ENCODE measurements around the gene TGFBRAP1. TPM values are rescaled to one million over a fixed set of nuclear protein-coding genes. Genes with fewer than 3 reads are reported as not detected.
"Not testable (repeated sequence)": the region's sequence is repeated elsewhere in the genome, so short reads cannot be mapped to it uniquely, and the experiment has no call there.

The TGFBRAP1 gene
- total RNA-seq, 2 donors from 2014 or later, result 19.9 to 38.0 TPM

DNA sequence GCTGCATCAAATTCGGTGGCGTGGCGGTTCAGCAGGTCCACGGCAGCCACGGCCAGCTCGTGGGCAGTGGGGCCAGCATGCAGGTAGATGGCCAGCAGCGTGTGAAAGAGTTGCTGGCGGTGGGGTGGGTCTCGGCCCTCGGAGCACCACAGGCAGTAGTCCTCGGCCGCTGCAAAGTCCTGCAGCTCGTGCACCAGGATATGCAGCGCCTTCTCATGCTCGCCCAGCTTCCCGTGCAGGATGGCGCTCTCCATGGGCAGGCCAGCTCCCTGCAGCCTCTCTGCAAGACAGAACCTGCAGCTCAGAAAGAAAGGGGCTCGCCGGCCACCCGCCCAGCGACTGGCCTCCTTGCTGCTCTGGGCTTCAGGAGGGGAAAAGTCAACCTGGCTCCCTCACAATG, 60.1 kb downstream of the TGFBRAP1 start:
- no peak for ATAC-seq
- Mint-ChIP-seq H3K9me3 (no peaks in the 10 kb centered on the region), H3K36me3 (peaks cover 4% of the 10 kb centered on the region), H3K27me3 (no peaks in the 10 kb centered on the region), H3K4me3 (no peak overlapping the region), H3K4me1 (ENCODE audit: low read depth in 2 of 2) (no peaks in the 10 kb centered on the region), H3K27ac (no peak overlapping the region)
- DNase-seq (ENCODE audit: low spot score), result no peak

DNA sequence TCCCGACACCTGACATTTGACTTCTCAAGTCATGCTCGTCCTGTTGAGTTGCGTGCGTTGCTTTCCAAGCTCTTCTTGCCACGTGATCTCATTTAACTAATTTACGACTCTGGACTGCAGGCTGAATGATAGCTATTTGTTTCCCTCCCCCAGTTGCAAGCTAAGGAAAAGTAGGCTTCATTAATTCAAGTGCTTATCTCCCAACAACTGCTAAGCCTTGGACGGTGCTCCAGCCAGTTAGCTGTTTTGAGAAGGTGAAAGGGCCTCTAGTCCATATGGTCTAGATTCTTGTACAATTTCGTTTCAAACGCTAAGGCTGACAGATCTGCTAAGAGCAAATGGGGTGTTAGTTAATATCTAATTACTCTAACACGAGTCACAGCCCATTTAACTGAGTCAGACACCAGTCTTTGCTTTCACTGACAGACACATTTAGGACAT, 66.9 kb downstream of the TGFBRAP1 start:
- Mint-ChIP-seq H3K27me3 (no peaks in the 10 kb centered on the region), H3K27ac (no peak overlapping the region), H3K4me3 (no peak overlapping the region), H3K9me3 (no peaks in the 10 kb centered on the region), H3K4me1 (ENCODE audit: low read depth in 2 of 2) (no peaks in the 10 kb centered on the region), H3K36me3 (no peaks in the 10 kb centered on the region)
- no peak for ATAC-seq
- DNase-seq (ENCODE audit: low spot score), result no peak

GRCh38 chr2:105261061-105261460, 68.5 kb downstream of the TGFBRAP1 start:
- no peaks in the 10 kb centered on the region for H3K9me3 Mint-ChIP-seq
- ATAC-seq, result no peak
- no peaks in the 10 kb centered on the region for H3K4me1 Mint-ChIP-seq (ENCODE audit: low read depth in 2 of 2)
- no peak overlapping the region for H3K4me3 Mint-ChIP-seq
- no peak overlapping the region for H3K27ac Mint-ChIP-seq
- no peaks in the 10 kb centered on the region for H3K36me3 Mint-ChIP-seq
- no peaks in the 10 kb centered on the region for H3K27me3 Mint-ChIP-seq
- DNase-seq (ENCODE audit: low spot score), result no peak

GRCh38 chr2:105258835-105259350, 70.6 kb downstream of the TGFBRAP1 start:
- no peak for DNase-seq (ENCODE audit: low spot score)
- ATAC-seq, result no peak
- Mint-ChIP-seq H3K4me1 (ENCODE audit: low read depth in 2 of 2) (no peaks in the 10 kb centered on the region), H3K27me3 (no peaks in the 10 kb centered on the region), H3K9me3 (no peaks in the 10 kb centered on the region), H3K4me3 (no peak overlapping the region), H3K27ac (no peak overlapping the region), H3K36me3 (no peaks in the 10 kb centered on the region)

GRCh38 chr2:105257981-105258380, 71.6 kb downstream of the TGFBRAP1 start:
- Mint-ChIP-seq H3K36me3 (no peaks in the 10 kb centered on the region), H3K27ac (no peak overlapping the region), H3K4me3 (no peak overlapping the region), H3K4me1 (ENCODE audit: low read depth in 2 of 2) (no peaks in the 10 kb centered on the region), H3K9me3 (no peaks in the 10 kb centered on the region), H3K27me3 (no peaks in the 10 kb centered on the region)
- DNase-seq (ENCODE audit: low spot score) (no peak), ATAC-seq (no peak)

DNA sequence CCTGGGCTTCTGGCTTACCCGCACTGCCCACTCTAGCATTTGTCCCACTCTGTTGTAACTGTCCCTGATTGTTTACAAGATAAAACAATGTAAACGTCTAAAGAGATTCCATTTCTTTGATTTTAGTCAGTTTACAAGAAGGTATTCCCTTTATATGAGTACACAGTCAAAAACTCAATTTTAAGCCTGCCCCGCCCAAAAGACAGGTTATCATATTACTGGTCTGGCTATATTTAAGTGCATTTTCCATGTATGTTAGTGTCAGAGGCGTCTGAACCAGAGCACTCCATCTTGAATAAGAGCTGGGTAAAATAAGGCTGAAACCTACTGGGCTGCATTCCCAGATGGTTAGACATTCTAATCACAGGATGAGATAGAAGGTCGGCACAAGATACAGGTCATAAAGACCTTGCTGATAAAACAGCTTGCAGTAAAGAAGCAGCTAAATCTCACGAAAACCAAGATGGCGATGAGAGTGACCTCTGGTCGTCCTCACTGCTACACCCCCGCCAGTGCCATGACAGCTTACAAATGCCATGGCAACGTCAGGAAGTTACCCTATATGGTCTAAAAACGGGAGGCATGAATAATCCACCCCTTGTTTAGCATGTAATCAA, 73.0 kb downstream of the TGFBRAP1 start:
- H3K27me3 Mint-ChIP-seq, result peaks cover 0 to 2% of the 10 kb centered on the region in 2 donors
- no peaks in the 10 kb centered on the region for H3K9me3 Mint-ChIP-seq
- H3K36me3 Mint-ChIP-seq, result no peaks in the 10 kb centered on the region
- H3K4me1 Mint-ChIP-seq (ENCODE audit: low read depth in 2 of 2), result no peaks in the 10 kb centered on the region
- no peak overlapping the region for H3K27ac Mint-ChIP-seq
- no peak for ATAC-seq
- no peak for DNase-seq (ENCODE audit: low spot score)
- H3K4me3 Mint-ChIP-seq, result no peak overlapping the region

DNA sequence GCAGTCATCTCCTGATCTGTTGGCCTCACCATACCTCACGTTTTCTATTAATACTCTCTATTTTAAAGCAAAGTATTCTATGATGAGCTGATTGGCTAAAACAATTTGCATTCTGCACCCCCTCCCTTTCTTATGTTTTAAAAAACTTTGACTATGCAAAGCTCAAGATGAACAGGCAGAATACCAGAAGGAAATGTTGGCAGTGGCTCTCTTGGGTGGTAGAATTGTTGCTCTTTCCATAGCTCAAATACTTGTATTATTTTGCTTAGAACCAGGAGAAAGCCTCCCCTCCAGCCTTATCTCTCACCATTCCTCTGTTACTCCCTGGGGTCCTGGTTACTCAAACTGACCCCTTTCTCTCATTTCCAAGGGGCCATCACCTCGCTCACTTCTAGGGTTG, 73.6 kb downstream of the TGFBRAP1 start:
- Mint-ChIP-seq H3K27ac (no peak overlapping the region), H3K9me3 (no peaks in the 10 kb centered on the region), H3K36me3 (no peaks in the 10 kb centered on the region), H3K27me3 (peaks cover 0 to 2% of the 10 kb centered on the region in 2 donors), H3K4me3 (no peak overlapping the region), H3K4me1 (ENCODE audit: low read depth in 2 of 2) (no peaks in the 10 kb centered on the region)
- no peak for DNase-seq (ENCODE audit: low spot score)
- no peak for ATAC-seq

DNA sequence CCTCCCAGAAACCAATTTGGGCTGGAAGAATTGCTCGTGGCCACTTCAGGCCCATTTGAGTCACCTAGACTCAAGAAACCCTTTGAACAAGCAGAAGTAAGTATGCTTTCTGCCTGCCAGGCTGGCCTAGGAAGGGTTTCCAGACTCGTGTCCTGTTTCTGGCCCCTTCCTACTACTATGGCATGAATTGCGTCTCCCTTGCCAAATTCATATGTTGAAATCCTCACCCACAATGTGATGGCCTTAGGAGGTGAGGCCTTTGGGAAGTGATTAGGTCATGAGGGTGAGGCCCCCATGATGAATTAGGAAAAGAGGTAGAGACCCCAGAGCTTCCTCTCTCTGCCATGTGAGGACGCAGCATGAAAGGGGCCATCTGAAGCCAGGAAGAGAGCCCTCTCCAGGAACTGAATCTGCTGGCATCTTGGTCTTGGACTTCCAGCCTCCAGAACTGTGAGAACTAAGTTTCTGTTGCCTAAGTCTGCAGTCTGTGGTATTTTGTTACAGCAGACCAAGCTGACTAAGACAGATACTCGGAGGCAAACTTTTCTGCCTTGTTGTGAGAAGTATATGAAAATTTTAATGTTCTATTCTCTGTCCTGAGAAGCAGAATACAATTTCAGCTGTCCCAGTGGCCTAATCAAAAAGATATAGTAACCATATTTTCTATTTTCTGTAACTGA, 74.9 kb downstream of the TGFBRAP1 start:
- H3K4me1 Mint-ChIP-seq (ENCODE audit: low read depth in 2 of 2), result no peaks in the 10 kb centered on the region
- no peaks in the 10 kb centered on the region for H3K36me3 Mint-ChIP-seq
- H3K27ac Mint-ChIP-seq, result no peak overlapping the region
- no peaks in the 10 kb centered on the region for H3K9me3 Mint-ChIP-seq
- peaks cover 0 to 2% of the 10 kb centered on the region in 2 donors for H3K27me3 Mint-ChIP-seq
- ATAC-seq (no peak), DNase-seq (ENCODE audit: low spot score) (no peak)
- H3K4me3 Mint-ChIP-seq, result no peak overlapping the region

DNA sequence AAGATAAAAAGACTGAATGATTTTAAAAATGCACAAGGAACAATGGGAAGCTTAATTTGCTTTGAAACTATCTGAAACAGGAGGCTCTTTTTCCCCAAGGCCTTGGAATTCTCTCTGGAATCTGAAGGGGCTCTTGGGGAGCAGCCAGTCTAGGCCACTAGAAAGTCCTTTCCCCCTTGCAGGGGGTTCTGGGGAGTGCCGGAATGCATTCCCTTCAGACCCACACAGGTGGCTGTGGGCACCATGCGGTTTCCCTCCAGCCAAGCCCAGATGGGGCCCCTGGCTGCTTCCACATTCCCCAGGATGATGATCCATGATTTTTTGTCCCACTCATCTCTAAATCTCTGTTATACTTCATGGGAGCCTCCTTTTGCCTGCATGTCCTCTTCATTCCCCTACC, 77.3 kb downstream of the TGFBRAP1 start:
- Mint-ChIP-seq H3K4me1 (ENCODE audit: low read depth in 2 of 2) (no peaks in the 10 kb centered on the region), H3K9me3 (no peaks in the 10 kb centered on the region), H3K27ac (no peak overlapping the region), H3K36me3 (no peaks in the 10 kb centered on the region), H3K27me3 (peaks cover 0 to 2% of the 10 kb centered on the region in 2 donors), H3K4me3 (no peak overlapping the region)
- no peak for ATAC-seq
- DNase-seq (ENCODE audit: low spot score), result no peak

- not testable (repeated sequence) for DNase-seq (ENCODE audit: low spot score); H3K27me3 Mint-ChIP-seq; H3K4me1 Mint-ChIP-seq (ENCODE audit: low read depth in 2 of 2); ATAC-seq; H3K9me3 Mint-ChIP-seq; H3K4me3 Mint-ChIP-seq; H3K27ac Mint-ChIP-seq; H3K36me3 Mint-ChIP-seq
Observed at GRCh38 chr2:105251016-105251648, 78.4 kb downstream of the TGFBRAP1 start.

DNA sequence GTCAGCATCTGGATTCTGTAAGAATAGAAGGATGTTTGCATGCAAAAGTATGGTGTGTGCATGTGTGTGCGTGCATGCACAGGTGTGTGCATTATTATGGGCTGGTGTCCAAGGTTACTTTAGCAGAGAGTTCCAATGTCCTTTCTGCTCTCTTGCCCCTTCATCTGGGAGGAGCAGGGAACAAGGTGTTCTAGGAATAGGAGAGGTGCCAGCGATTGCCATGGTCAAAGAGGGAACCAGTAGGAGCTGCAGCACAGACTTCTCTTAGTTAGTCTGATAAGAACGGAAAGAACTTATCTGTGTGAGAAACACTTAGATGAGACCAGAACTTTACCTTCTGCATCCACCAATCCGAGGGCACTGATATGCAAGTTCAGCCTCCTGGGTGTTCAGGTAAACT, 79.6 kb downstream of the TGFBRAP1 start:
- peaks cover 0 to 2% of the 10 kb centered on the region in 2 donors for H3K27me3 Mint-ChIP-seq

GRCh38 chr2:105249181-105249580, 80.4 kb downstream of the TGFBRAP1 start:
- no peak for ATAC-seq
- Mint-ChIP-seq H3K36me3 (no peaks in the 10 kb centered on the region), H3K4me1 (ENCODE audit: low read depth in 2 of 2) (no peaks in the 10 kb centered on the region), H3K4me3 (no peak overlapping the region), H3K27ac (no peak overlapping the region), H3K27me3 (peaks cover 0 to 2% of the 10 kb centered on the region in 2 donors), H3K9me3 (no peaks in the 10 kb centered on the region)
- DNase-seq (ENCODE audit: low spot score), result no peak

More for the DNA sequence above, 79.6 kb downstream of the TGFBRAP1 start:
- Mint-ChIP-seq H3K9me3 (no peaks in the 10 kb centered on the region), H3K27ac (no peak overlapping the region), H3K4me3 (no peak overlapping the region), H3K4me1 (ENCODE audit: low read depth in 2 of 2) (no peaks in the 10 kb centered on the region), H3K36me3 (no peaks in the 10 kb centered on the region)
- ATAC-seq (peak in 1 of 2 donors; percentile 17), DNase-seq (ENCODE audit: low spot score) (no peak)

DNA sequence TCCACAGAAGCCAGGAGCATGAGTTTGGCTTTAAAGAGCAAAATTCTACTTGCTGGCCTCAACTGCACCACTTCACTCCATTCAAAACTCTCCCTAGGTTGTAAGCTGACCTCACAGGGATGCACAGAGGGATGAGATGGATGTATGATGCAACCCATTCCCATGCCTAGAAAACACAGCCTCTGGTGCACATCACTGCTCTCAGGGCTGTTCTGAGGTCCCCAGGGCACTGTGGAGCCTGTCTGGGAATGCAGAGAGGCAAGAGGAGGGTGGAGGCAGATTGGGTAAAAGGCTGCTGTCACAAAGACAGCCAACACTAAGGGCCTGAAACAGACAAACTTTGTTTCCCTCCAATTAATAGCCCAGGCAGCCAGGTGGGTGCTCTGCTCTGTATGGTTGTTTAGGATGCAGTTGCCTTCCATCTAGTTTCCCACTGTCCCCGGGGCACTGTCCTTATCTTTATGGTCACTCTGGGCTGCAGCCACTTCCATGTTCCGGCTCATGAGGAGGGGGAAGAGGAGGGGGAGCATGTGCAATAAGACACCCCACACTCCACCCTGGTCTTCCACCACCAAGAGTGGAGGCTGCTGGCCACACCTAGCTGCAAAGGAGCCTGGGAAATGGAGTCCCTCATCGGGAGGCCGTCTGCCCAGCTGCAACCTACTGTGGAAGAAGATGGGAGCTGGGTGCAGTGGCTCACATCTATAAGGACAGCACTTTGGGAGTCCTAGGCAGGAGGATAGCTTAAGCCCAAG, 81.0 kb downstream of the TGFBRAP1 start:
- DNase-seq (ENCODE audit: low spot score), result no peak
- Mint-ChIP-seq H3K36me3 (no peaks in the 10 kb centered on the region), H3K4me1 (ENCODE audit: low read depth in 2 of 2) (no peaks in the 10 kb centered on the region), H3K27me3 (peaks cover 0 to 2% of the 10 kb centered on the region in 2 donors), H3K9me3 (no peaks in the 10 kb centered on the region), H3K4me3 (no peak overlapping the region), H3K27ac (no peak overlapping the region)
- ATAC-seq, result no peak

DNA sequence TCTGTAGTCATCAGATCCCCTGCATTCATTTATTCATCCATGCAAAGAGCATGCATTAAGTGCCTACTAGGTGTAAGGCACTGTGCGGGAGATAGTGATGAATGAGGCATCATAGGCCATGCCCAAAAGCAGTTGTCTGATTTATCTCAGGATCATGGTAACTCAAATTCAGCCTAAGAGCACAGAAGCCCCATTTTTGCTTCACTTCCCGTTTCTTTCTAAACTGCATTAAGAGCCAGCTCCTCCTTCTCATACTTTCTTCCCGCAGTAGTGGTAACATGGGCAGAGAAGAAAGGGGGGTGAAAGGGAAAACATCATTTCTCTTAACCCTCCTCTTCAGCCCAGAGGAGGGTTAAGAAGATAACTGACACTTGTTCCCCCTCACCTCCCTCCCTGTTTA, 85.1 kb downstream of the TGFBRAP1 start:
- ATAC-seq, result no peak
- Mint-ChIP-seq H3K9me3 (no peaks in the 10 kb centered on the region), H3K27me3 (no peaks in the 10 kb centered on the region), H3K4me3 (no peak overlapping the region), H3K27ac (no peak overlapping the region), H3K36me3 (no peaks in the 10 kb centered on the region), H3K4me1 (ENCODE audit: low read depth in 2 of 2) (no peaks in the 10 kb centered on the region)
- peak; percentile 28 for DNase-seq (ENCODE audit: low spot score)
